ENCODE measurements around the gene EIF3D. TPM values are rescaled to one million over a fixed set of nuclear protein-coding genes. Genes with fewer than 3 reads are reported as not detected.

EIF3D gene
- total and polyA plus RNA-seq, 2 of the 4 experiments (the other 2 are of a cell fraction), result 339 to 746 TPM

GRCh38 chr22:36466258-36466657 lies 62.7 kb downstream of the EIF3D start:
- peak overlapping the region; percentile 94 for H3K18ac ChIP-seq (ENCODE audit: low read depth, low read length)
- H3K36me3 ChIP-seq (ENCODE audit: control insufficient read depth, insufficient read depth, low read length), result peaks cover 2% of the 10 kb centered on the region
- peaks cover 56% of the 10 kb centered on the region for H3K4me1 ChIP-seq (ENCODE audit: control insufficient read depth, insufficient read depth, low read length)
- peak overlapping the region; percentile 93 for H3K56ac ChIP-seq (ENCODE audit: extremely low read depth, insufficient read depth, low read length)
- peak overlapping the region; percentile 100 for H4K91ac ChIP-seq (ENCODE audit: insufficient read depth, low read depth, low read length)
- H2AK5ac ChIP-seq (ENCODE audit: low read depth, low read length), result peak overlapping the region; percentile 100
- TF ChIP-seq FOS (IDR thresholded peaks at IDR 0.05; ENCODE audit: low read depth, low read length) (no peak), SMC3 (IDR thresholded peaks at IDR 0.05; ENCODE audit: low read depth, low read length) (no peak), BHLHE40 (IDR thresholded peaks at IDR 0.05; ENCODE audit: low read depth, low read length) (no peak), POLR2A (IDR thresholded peaks at IDR 0.05; ENCODE audit: low read depth, low read length) (no peak), RCOR1 (IDR thresholded peaks at IDR 0.05; ENCODE audit: insufficient replicate concordance, low read length) (no peak), CEBPB (IDR thresholded peaks at IDR 0.05; ENCODE audit: low read depth, low read length) (no peak), ELK1 (IDR thresholded peaks at IDR 0.05; ENCODE audit: borderline replicate concordance, low read depth, low read length) (no peak), MAFK (IDR thresholded peaks at IDR 0.05; ENCODE audit: low read depth, low read length) (no peak)
- H3K27ac ChIP-seq (ENCODE audit: insufficient read depth, low read length), result peak overlapping the region; percentile 96
- H2AK9ac ChIP-seq (replicated peaks; ENCODE audit: low read depth, low read length, poor library complexity), result peak overlapping the region; percentile 97
- H4K20me1 ChIP-seq (ENCODE audit: insufficient read depth, low read length), result peaks cover 17% of the 10 kb centered on the region
- H3K79me1 ChIP-seq (ENCODE audit: low read depth in 1 of 2, low read length in 2 of 2), result peaks cover 29 to 87% of the 10 kb centered on the region in 2 experiments
- no peak overlapping the region for H3K4me2 ChIP-seq (ENCODE audit: low read depth, low read length)
- WGBS, 2 experiments (ENCODE audit: extremely low coverage in 2 of 2, insufficient read length in 1 of 2), result 100% methylated on average over 1 of the region's 7 CpGs; no CpG with 5 or more reads in 1 of the 2 experiments
- peak overlapping the region; percentile 93 to 99 for H4K8ac ChIP-seq (ENCODE audit: low read depth in 2 of 2, low read length in 2 of 2)
- DNase-seq, result no peak
- peak overlapping the region; percentile 73 for H3K9ac ChIP-seq (ENCODE audit: low read depth, low read length)
- peak overlapping the region; percentile 99 for H2BK120ac ChIP-seq (ENCODE audit: low read depth, low read length)
- peak overlapping the region; percentile 99 for H3K14ac ChIP-seq (replicated peaks; ENCODE audit: low read depth, low read length)
- in situ Hi-C loops (cut with MboI; ENCODE audit: low sequenced_read_pairs) (loop anchor here (5.0 kb wide), 1 partner anchor 84 kb away; no protein-coding TSS in a partner anchor), dilution Hi-C loops (cut with HindIII; ENCODE audit: low sequenced_read_pairs, unreplicated experiment) (no loop called here), intact Hi-C loops (cut with micrococcal nuclease) (loop anchor here (5.0 kb wide), 2 partner anchors 49 to 99 kb away; no protein-coding TSS in a partner anchor)
- CTCF ChIA-PET, result no interaction called here
- H2BK20ac ChIP-seq (ENCODE audit: low read depth, low read length), result peak overlapping the region; percentile 99
- ATAC-seq (ENCODE audit: low read depth), result no peak
- no peaks in the 10 kb centered on the region for H3K9me3 ChIP-seq (ENCODE audit: control insufficient read depth, insufficient read depth, low read length)
- POLR2A ChIA-PET (ENCODE audit: unreplicated experiment), result interaction anchor here (0.8 to 4.9 kb wide), 3 partner anchors 78 to 81 kb away, joined by 3 to 30 read pairs (median 5); partner anchors contain the start of gene MYH9
- H3K9me1 ChIP-seq (ENCODE audit: insufficient read depth, low read length), result peaks cover 45% of the 10 kb centered on the region
- no TSS peak for BruUV-seq (replicated peaks)
- H3K27me3 ChIP-seq (ENCODE audit: control insufficient read depth, insufficient read depth, low read length), result no peaks in the 10 kb centered on the region
- peak overlapping the region; percentile 99 for H2BK5ac ChIP-seq (ENCODE audit: low read depth, low read length, poor library complexity, severe bottlenecking)
- peak overlapping the region; percentile 98 for H2BK15ac ChIP-seq (ENCODE audit: low read depth, low read length)
- H3K23ac ChIP-seq (ENCODE audit: low read depth, low read length), result peak overlapping the region; percentile 92
- no peak overlapping the region for H2AFZ ChIP-seq (replicated peaks; ENCODE audit: low read length, poor library complexity)
- H3K4ac ChIP-seq (ENCODE audit: low read depth, low read length), result peak overlapping the region; percentile 99
- H3K4me3 ChIP-seq (ENCODE audit: insufficient read depth, low read depth, low read length), result no peak overlapping the region
- peak overlapping the region; percentile 87 for H4K5ac ChIP-seq (ENCODE audit: low read depth, low read length)

All from IMR-90 (cell line).